Measurements from ENCODE around the gene ACVR1B. TPM values are rescaled to one million over a fixed set of nuclear protein-coding genes. Genes with fewer than 3 reads are reported as not detected.
A peak's percentile ranks its signal among the peaks of the same experiment; 100 is the strongest.

Gene ACVR1B
- total RNA-seq, 1 donor from 2014 or later, result 34.9 TPM

DNA sequence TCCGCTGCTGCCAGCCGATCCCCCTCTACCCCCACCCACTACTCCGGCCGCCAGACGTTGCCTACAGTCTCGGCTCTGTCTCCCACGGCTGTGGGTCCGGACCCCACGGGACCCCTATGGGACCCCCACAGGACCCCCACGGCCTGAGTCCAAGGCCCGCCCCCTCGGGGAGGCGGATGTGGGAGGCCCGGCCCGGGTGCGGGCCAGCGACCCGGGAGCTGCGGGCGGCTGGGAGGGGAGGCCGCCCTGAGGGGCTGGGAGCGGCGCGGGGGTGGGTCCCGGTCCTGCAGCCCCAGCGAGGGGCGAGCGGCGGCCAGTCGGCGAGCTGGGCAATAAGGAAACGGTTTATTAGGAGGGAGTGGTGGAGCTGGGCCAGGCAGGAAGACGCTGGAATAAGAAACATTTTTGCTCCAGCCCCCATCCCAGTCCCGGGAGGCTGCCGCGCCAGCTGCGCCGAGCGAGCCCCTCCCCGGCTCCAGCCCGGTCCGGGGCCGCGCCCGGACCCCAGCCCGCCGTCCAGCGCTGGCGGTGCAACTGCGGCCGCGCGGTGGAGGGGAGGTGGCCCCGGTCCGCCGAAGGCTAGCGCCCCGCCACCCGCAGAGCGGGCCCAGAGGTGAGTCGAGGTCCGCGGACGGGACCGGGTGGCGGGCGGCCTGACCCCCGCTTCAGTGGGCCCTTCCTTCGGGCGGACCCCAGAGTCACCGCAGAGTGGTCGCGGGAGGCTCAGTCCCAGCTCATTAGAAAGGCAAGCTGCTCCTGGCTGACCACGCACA, 44.2 kb upstream of the ACVR1B start, which contains the start of gene ACVRL1:
TSS of gene ACVRL1 (plus strand) at position 422 of the 773 bp plus-strand sequence. CDS start 4,971 bp downstream, outside the sequence.
- Histone ChIP-seq H3K9me3 (no peaks in the 10 kb centered on the region), H3K36me3 (no peaks in the 10 kb centered on the region), H3K4me3 (peak within 1 kb of the TSS; percentile 65), H3K4me1 (peaks cover 73% of the 10 kb centered on the region), H3K27ac (peak within 1 kb of the TSS; percentile 92), H3K27me3 (ENCODE audit: low read depth) (peaks cover 19% of the 10 kb centered on the region)
- intact Hi-C loops (cut with DNase I), result no loop called here
- DNase-seq (peak; percentile 49), ATAC-seq (peak; percentile 3 to 7)
- TF ChIP-seq, protein P1, sequence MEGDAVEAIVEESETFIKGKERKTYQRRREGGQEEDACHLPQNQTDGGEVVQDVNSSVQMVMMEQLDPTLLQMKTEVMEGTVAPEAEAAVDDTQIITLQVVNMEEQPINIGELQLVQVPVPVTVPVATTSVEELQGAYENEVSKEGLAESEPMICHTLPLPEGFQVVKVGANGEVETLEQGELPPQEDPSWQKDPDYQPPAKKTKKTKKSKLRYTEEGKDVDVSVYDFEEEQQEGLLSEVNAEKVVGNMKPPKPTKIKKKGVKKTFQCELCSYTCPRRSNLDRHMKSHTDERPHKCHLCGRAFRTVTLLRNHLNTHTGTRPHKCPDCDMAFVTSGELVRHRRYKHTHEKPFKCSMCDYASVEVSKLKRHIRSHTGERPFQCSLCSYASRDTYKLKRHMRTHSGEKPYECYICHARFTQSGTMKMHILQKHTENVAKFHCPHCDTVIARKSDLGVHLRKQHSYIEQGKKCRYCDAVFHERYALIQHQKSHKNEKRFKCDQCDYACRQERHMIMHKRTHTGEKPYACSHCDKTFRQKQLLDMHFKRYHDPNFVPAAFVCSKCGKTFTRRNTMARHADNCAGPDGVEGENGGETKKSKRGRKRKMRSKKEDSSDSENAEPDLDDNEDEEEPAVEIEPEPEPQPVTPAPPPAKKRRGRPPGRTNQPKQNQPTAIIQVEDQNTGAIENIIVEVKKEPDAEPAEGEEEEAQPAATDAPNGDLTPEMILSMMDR (IDR thresholded peaks at IDR 0.05), result no peak

- DNase-seq, result no peak
- H3K4me3 ChIP-seq, result peak overlapping the region; percentile 65
- no peaks in the 10 kb centered on the region for H3K36me3 ChIP-seq
- peaks cover 19% of the 10 kb centered on the region for H3K27me3 ChIP-seq (ENCODE audit: low read depth)
- H3K27ac ChIP-seq, result peak overlapping the region; percentile 92
- H3K9me3 ChIP-seq, result no peaks in the 10 kb centered on the region
- H3K4me1 ChIP-seq, result peaks cover 78% of the 10 kb centered on the region
- ATAC-seq, result no peak
- intact Hi-C loops (cut with DNase I), result no loop called here
- TF ChIP-seq, protein P1 (IDR thresholded peaks at IDR 0.05), result no peak
Observed at GRCh38 chr12:51907856-51908425, 43.6 kb upstream of the ACVR1B start.

DNA sequence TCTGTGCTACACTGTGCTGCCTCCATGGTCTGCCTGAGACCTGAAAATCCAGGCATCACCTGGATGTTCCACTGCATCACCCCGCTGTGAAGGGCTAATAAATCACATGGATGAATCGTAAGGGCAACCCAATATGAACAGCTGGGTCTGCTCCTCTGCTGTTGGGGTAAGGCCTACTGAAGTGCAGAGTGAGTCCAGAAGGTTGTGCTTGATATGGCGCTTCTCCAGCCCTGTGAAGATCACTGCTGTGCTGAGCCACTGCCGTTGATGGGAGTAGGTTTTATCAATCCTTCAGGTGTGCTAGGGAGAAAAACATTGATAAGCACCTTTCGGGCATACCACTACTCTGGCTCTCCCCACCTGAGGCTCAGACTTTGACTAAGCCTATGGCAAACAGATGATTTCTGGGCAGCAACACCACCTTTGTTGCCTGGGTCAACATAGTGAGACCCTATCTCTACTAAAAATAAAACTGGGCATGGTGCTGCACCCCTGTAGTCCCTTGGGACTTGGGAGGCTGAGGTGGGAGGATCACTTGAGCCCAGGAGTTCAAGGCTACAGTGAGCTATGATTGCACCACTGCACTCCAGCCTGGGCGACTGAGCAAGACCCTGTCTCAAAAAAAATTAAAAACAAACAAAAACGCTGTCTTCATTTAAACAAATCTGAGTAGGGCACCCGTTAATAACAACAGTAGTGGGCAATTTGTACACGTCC, 42.5 kb upstream of the ACVR1B start:
- H3K27me3 ChIP-seq (ENCODE audit: low read depth), result peaks cover 19% of the 10 kb centered on the region
- H3K36me3 ChIP-seq, result no peaks in the 10 kb centered on the region
- no peak for ATAC-seq
- peaks cover 89% of the 10 kb centered on the region for H3K4me1 ChIP-seq
- DNase-seq, result no peak
- H3K9me3 ChIP-seq, result no peaks in the 10 kb centered on the region
- TF ChIP-seq, protein P1 (IDR thresholded peaks at IDR 0.05), result no peak
- peak overlapping the region; percentile 65 for H3K4me3 ChIP-seq
- peak overlapping the region; percentile 92 for H3K27ac ChIP-seq
- intact Hi-C loops (cut with DNase I), result no loop called here

GRCh38 chr12:51910168-51910567, 41.3 kb upstream of the ACVR1B start:
- Histone ChIP-seq H3K27ac (peak overlapping the region; percentile 92), H3K36me3 (peaks cover 8% of the 10 kb centered on the region), H3K4me3 (peak overlapping the region; percentile 65), H3K4me1 (peaks cover 89% of the 10 kb centered on the region), H3K9me3 (no peaks in the 10 kb centered on the region), H3K27me3 (ENCODE audit: low read depth) (peaks cover 19% of the 10 kb centered on the region)
- TF ChIP-seq, protein P1 (IDR thresholded peaks at IDR 0.05), result no peak
- intact Hi-C loops (cut with DNase I), result loop anchor here (10.0 kb wide), 1 partner anchor 75 kb away; no protein-coding TSS in a partner anchor
- DNase-seq, result no peak
- ATAC-seq, result no peak

DNA sequence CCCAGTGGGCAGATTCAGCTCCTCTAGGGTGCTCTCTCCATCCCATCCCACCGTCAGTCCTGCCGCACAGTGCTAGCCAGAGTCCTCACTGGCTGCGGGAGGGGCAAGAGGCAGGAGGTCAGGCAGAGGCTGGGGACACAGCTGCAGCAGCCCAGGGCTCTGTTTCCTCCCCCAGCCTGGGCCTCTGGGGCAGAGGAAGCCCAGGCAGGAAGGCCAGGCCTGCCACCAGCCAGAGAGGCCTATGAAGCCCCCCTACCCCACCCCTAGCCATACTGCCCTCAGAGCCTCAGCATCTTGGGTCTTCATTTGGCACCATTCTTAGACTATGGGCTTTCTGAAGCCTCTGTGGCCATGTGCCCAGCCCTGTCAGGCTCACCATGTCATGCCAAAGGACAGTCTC, 40.8 kb upstream of the ACVR1B start:
- H3K27ac ChIP-seq, result peak overlapping the region; percentile 92
- intact Hi-C loops (cut with DNase I), result loop anchor here (10.0 kb wide), 1 partner anchor 74 kb away; no protein-coding TSS in a partner anchor
- TF ChIP-seq, protein P1 (IDR thresholded peaks at IDR 0.05), result no peak
- H3K9me3 ChIP-seq, result no peaks in the 10 kb centered on the region
- DNase-seq (peak; percentile 30), ATAC-seq (no peak)
- H3K36me3 ChIP-seq, result peaks cover 13% of the 10 kb centered on the region
- H3K27me3 ChIP-seq (ENCODE audit: low read depth), result peaks cover 19% of the 10 kb centered on the region
- peak overlapping the region; percentile 65 for H3K4me3 ChIP-seq
- peaks cover 90% of the 10 kb centered on the region for H3K4me1 ChIP-seq
